Upper lobe of left lung (tissue), 6 donors: Measurements from ENCODE around the gene PDLIM5. TPM values are rescaled to one million over a fixed set of nuclear protein-coding genes. Genes with fewer than 3 reads are reported as not detected.

Experiments used
- ATAC-seq, 2 donors: fragments of 200-7000 bp; cut with Tn5 transposase; one replicate each; pipeline ENCODE4 v1.9.1; 2022; ENCODE audit warnings: mild to moderate bottlenecking in 2 of 2, moderate library complexity in 2 of 2; ENCODE audit not compliant: low FRiP score in 2 of 2
- DNase-seq, 2 donors: peaks; one replicate each; pipeline ENCODE4 v3.0.0-alpha.2; 2019 to 2020
- H3K27ac ChIP-seq, 4 donors: fragments of 200-600 bp; sonication (generic); one replicate each; pipeline ENCODE4 v1.5.1; 2016 to 2019
- H3K27me3 ChIP-seq, 4 donors: fragments of 200-600 bp; sonication (generic); one replicate each; pipeline ENCODE4 v1.5.1; 2017 to 2019
- H3K36me3 ChIP-seq, 4 donors: fragments of 200-600 bp; sonication (generic); one replicate each; pipeline ENCODE4 v1.5.1; 2016 to 2019
- H3K4me1 ChIP-seq, 4 donors: fragments of 200-600 bp; sonication (generic); one replicate each; pipeline ENCODE4 v1.5.1; 2018 to 2019
- H3K4me3 ChIP-seq, 4 donors: fragments of 200-600 bp; sonication (generic); one replicate each; pipeline ENCODE4 v1.5.1; 2017 to 2019; ENCODE audit warnings: mild to moderate bottlenecking in 2 of 4, moderate library complexity in 1 of 4
- H3K9me3 ChIP-seq, 4 donors: fragments of 200-600 bp; sonication (generic); one replicate each; pipeline ENCODE4 v1.5.1; 2018 to 2019
- CTCF ChIP-seq, 6 experiments: fragments of 450-650 bp in 4 of 6; fragments of 200-600 bp in 2 of 6; sonication (generic) in 2 of 6; IDR thresholded peaks; one replicate each; pipeline ENCODE4 v1.5.1; 2016 to 2019; ENCODE audit warnings: antibody characterized with exemption in 6 of 6
- EP300 ChIP-seq, 4 donors: sonication (generic); formaldehyde crosslinking; IDR thresholded peaks; one replicate each; pipeline ENCODE4 v1.5.1; 2017; ENCODE audit warnings: antibody characterized with exemption in 4 of 4, control low read depth in 2 of 4
- POLR2A ChIP-seq, 4 donors: fragments of 450-650 bp; IDR thresholded peaks; one replicate each; pipeline ENCODE4 v1.5.1; 2016 to 2017; ENCODE audit warnings: antibody characterized with exemption in 4 of 4, mild to moderate bottlenecking in 2 of 4
- POLR2AphosphoS5 ChIP-seq, 2 donors: sonication (generic); formaldehyde crosslinking; IDR thresholded peaks; one replicate each; pipeline ENCODE4 v1.5.1; 2017; ENCODE audit warnings: antibody characterized with exemption in 2 of 2
- WGBS, 2 donors: methylation state at CpG; one replicate each; pipeline ENCODE4 v1.1.5; 2017 to 2018; 5-methylcytosine and 5-hydroxymethylcytosine counted together
- total RNA-seq, 6 donors: library from RNA; depleted of rRNA in 4 of 6; stranded (reverse); fragments of >200 nt in 4 of 6; gene quantifications; one replicate each; pipeline versions ENCODE4 v1.1.0 to v1.2.1, GENCODE V29; 2016 to 2021
- donor health status: DM: no; HTN: no; CAD: no; lungs with moderate emphysema.
- donor health status: DM: no; HTN: yes; CAD: no; lungs with severe emphysema.

The PDLIM5 gene
- total RNA-seq, 6 donors from 2014 or later: 24.1 to 105 (median 73.0) TPM

GRCh38 chr4:94516999-94517398 is 65.3 kb downstream of the PDLIM5 start:
- H3K27ac ChIP-seq: no peak overlapping the region

GRCh38 chr4:94517492-94517891 is 65.8 kb downstream of the PDLIM5 start:
- TF ChIP-seq POLR2AphosphoS5 (IDR thresholded peaks at IDR 0.05) (no peak), CTCF (IDR thresholded peaks at IDR 0.05) (no peak), EP300 (IDR thresholded peaks at IDR 0.05) (no peak)
- H3K36me3 ChIP-seq: no peaks in the 10 kb centered on the region
- no peak overlapping the region for H3K27ac ChIP-seq
- no peak for DNase-seq
- ATAC-seq: no peak
- H3K4me3 ChIP-seq: no peak overlapping the region
- peaks cover 17 to 43% (median 26%) of the 10 kb centered on the region in 4 donors for H3K4me1 ChIP-seq
- 74 to 81% methylated on average over 1 of the region's 1 CpG for WGBS, 2 donors
- H3K27me3 ChIP-seq: no peaks in the 10 kb centered on the region
- no peaks in the 10 kb centered on the region for H3K9me3 ChIP-seq

More at GRCh38 chr4:94516999-94517398, 65.3 kb downstream of the PDLIM5 start:
- no peak for ATAC-seq
- Histone ChIP-seq H3K9me3 (no peaks in the 10 kb centered on the region), H3K36me3 (no peaks in the 10 kb centered on the region), H3K4me1 (peaks cover 17 to 43% (median 24%) of the 10 kb centered on the region in 4 donors), H3K27me3 (no peaks in the 10 kb centered on the region), H3K4me3 (no peak overlapping the region)
- TF ChIP-seq POLR2A (IDR thresholded peaks at IDR 0.05) (no peak), EP300 (IDR thresholded peaks at IDR 0.05) (no peak), POLR2AphosphoS5 (IDR thresholded peaks at IDR 0.05) (no peak), CTCF (IDR thresholded peaks at IDR 0.05) (no peak)
- no peak for DNase-seq
- WGBS, 2 donors: 58 to 67% methylated on average over 5 of the region's 5 CpGs

DNA sequence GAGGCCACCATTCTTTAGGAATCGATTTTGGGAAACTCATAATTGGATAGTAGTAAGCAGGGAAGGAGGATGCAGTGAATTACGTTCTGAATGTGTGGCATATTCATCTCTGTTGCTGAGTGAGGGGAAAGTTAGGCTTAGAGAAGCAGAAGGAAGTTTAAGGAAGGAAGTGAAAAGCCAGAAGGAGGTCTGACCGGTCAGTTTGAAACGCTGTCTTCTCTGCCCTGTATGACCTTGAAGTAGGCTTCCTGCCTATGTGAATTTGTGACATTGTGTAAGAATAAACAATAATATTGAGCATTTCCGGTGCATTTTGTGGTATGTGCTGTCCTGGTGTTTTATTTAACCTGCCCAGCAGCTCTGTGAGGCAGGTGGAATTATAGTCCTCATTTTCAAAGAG is 67.3 kb downstream of the PDLIM5 start:
- TF ChIP-seq POLR2A (IDR thresholded peaks at IDR 0.05) (no peak), EP300 (IDR thresholded peaks at IDR 0.05) (no peak), POLR2AphosphoS5 (IDR thresholded peaks at IDR 0.05) (no peak), CTCF (IDR thresholded peaks at IDR 0.05) (no peak)
- H3K9me3 ChIP-seq: no peaks in the 10 kb centered on the region
- no peak overlapping the region for H3K4me3 ChIP-seq
- H3K4me1 ChIP-seq: peaks cover 17 to 55% (median 32%) of the 10 kb centered on the region in 4 donors
- ATAC-seq (peak in 1 of 2 donors; percentile 65), DNase-seq (no peak)
- WGBS, 2 donors: 38 to 56% methylated on average over 5 of the region's 5 CpGs
- peak overlapping the region in 2 of 4 donors; percentile 24 to 68 for H3K27ac ChIP-seq
- no peaks in the 10 kb centered on the region for H3K27me3 ChIP-seq
- no peaks in the 10 kb centered on the region for H3K36me3 ChIP-seq

DNA sequence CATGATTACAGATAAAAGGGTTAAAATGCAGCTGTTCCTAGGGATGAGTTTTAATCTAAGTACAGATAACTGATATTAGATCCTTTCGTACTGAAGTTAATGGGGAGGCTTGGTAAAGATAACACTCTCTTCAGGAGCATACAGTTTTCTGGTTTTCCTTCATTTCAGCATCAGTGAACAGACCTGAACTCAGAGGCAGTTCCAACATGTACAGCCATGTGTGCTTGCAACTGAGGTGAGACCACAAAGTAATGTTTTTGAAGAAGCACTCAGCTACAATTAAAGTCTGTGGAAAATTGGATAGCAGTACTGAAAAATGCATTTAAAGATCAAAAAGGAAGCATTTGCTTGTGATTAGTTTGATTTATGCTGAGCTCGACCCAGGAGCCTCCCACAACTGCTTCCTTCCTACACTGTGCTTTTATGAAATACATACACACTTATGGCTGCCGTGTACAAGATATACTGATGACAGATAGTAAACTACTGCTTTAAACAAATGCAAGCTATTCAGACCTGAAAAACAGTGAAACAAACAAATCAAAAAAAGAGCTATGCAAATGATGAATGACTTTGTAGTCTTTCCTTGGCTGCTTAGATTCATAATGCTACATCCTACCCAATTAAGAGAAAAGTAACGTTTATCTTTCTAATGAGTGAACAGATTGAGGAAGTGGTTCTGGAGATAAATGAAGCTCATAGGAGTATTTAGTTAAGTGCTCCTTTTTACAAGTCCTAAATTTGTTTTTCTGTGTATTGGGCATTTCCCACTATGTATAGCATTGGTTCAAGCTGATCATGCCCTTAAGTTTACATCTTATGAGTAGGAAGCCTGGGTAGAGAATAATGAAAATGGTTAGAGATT is 68.4 kb downstream of the PDLIM5 start:
- ATAC-seq (peak in 1 of 2 donors; percentile 46), DNase-seq (no peak)
- TF ChIP-seq POLR2AphosphoS5 (IDR thresholded peaks at IDR 0.05) (no peak), CTCF (IDR thresholded peaks at IDR 0.05) (no peak), POLR2A (IDR thresholded peaks at IDR 0.05) (no peak), EP300 (IDR thresholded peaks at IDR 0.05) (no peak)
- no peaks in the 10 kb centered on the region for H3K27me3 ChIP-seq
- no peak overlapping the region for H3K4me3 ChIP-seq
- no peaks in the 10 kb centered on the region for H3K36me3 ChIP-seq
- no peaks in the 10 kb centered on the region for H3K9me3 ChIP-seq
- H3K4me1 ChIP-seq: peaks cover 17 to 55% (median 33%) of the 10 kb centered on the region in 4 donors
- 34 to 42% methylated on average over 4 of the region's 4 CpGs for WGBS, 2 donors
- no peak overlapping the region for H3K27ac ChIP-seq
